GM19463 (cell line): Measurements from ENCODE around the gene NID1.

Experiments used
- ATAC-seq: cut with Tn5 transposase; IDR thresholded peaks from one replicate; pipeline ENCODE4 v1.9.1; 2021; ENCODE audit warnings: mild to moderate bottlenecking, moderate library complexity; ENCODE audit not compliant: unreplicated experiment

NID1 gene, protein sequence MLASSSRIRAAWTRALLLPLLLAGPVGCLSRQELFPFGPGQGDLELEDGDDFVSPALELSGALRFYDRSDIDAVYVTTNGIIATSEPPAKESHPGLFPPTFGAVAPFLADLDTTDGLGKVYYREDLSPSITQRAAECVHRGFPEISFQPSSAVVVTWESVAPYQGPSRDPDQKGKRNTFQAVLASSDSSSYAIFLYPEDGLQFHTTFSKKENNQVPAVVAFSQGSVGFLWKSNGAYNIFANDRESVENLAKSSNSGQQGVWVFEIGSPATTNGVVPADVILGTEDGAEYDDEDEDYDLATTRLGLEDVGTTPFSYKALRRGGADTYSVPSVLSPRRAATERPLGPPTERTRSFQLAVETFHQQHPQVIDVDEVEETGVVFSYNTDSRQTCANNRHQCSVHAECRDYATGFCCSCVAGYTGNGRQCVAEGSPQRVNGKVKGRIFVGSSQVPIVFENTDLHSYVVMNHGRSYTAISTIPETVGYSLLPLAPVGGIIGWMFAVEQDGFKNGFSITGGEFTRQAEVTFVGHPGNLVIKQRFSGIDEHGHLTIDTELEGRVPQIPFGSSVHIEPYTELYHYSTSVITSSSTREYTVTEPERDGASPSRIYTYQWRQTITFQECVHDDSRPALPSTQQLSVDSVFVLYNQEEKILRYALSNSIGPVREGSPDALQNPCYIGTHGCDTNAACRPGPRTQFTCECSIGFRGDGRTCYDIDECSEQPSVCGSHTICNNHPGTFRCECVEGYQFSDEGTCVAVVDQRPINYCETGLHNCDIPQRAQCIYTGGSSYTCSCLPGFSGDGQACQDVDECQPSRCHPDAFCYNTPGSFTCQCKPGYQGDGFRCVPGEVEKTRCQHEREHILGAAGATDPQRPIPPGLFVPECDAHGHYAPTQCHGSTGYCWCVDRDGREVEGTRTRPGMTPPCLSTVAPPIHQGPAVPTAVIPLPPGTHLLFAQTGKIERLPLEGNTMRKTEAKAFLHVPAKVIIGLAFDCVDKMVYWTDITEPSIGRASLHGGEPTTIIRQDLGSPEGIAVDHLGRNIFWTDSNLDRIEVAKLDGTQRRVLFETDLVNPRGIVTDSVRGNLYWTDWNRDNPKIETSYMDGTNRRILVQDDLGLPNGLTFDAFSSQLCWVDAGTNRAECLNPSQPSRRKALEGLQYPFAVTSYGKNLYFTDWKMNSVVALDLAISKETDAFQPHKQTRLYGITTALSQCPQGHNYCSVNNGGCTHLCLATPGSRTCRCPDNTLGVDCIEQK

DNA sequence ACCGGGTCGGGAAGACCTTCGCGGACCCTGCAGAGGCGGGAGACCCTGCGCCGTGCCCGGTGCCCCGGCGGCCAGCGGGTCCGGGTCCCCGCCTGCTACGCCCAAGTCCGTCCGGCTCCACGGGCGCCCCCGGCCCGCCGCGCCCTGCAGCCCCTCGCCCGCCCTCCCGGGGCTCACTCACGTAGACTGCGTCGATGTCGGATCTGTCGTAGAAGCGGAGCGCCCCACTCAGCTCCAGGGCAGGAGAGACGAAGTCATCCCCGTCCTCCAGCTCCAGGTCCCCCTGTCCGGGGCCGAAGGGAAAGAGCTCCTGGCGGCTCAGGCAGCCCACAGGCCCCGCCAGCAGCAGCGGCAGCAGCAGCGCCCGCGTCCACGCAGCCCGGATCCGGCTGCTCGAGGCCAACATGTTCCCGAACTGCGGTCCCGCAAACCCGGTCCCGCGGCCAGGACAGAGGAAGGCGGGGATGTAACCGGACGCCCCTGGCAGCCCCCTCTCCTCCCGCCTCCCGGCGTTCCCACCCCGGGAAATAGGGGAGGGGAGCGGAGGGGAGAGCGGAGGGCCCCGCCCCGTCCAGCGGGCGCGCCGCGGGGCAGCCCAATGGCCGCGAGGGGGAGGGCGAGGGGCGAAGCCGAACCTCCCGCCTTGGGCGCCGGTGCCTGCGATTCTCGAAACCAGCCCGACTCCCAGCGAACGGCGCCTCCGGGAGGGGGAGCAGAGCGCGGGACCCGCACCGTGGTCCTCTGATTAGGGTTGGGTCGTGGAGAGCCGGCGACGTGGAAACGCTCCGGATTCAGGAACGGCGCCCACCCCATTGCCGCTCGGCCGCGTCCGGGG, at the start of gene NID1:
TSS of gene NID1 (minus strand) at position 417 of the 835 bp plus-strand sequence. CDS start at position 406, 11 bp downstream.
- peak; percentile 30 for ATAC-seq

GRCh38 chr1:236114076-236114747, 49.3 kb upstream of the NID1 start:
- ATAC-seq = no peak

GRCh38 chr1:236113324-236114032, 48.6 kb upstream of the NID1 start:
- no peak for ATAC-seq

DNA sequence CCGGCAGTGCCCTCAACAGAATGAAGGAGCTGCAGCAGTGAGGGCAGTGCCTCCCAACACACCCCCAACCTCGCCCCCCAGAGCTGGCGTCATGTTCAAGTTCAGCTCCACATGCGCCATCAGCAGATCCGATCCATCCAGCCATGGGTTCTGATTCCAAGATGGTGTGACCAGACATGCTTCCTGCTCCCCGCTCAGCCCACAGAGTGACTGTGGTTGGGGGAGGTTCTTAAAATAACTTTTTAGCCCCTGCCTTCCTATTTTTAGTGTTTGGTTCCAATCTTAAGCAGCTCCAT, 47.4 kb upstream of the NID1 start:
- no peak for ATAC-seq

- ATAC-seq = no peak
These were observed 46.8 kb upstream of the NID1 start for GRCh38 chr1:236111527-236112331.

DNA sequence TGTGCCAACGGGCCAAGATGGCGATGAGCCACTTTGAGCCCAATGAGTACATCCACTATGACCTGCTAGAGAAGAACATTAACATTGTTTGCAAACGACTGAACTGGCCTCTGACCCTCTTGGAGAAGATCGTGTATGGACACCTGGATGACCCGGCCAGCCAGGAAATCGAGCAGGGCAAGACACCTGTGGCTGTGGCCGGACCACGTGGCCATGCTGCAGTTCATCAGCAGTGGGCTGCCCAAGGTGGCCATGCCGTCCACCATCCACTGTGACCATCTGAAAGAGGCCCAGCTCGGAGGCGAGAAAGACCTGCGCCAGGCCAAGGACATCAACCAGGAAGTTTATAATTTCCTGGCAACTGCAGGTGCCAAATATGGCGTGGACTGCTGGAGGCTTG, 45.2 kb upstream of the NID1 start:
- ATAC-seq = no peak

GRCh38 chr1:236108027-236108648, 43.2 kb upstream of the NID1 start:
- no peak for ATAC-seq

- ATAC-seq = no peak
These were observed 42.4 kb upstream of the NID1 start for GRCh38 chr1:236107121-236107907.

- ATAC-seq = no peak
These were observed 38.8 kb upstream of the NID1 start for GRCh38 chr1:236103646-236104218.

DNA sequence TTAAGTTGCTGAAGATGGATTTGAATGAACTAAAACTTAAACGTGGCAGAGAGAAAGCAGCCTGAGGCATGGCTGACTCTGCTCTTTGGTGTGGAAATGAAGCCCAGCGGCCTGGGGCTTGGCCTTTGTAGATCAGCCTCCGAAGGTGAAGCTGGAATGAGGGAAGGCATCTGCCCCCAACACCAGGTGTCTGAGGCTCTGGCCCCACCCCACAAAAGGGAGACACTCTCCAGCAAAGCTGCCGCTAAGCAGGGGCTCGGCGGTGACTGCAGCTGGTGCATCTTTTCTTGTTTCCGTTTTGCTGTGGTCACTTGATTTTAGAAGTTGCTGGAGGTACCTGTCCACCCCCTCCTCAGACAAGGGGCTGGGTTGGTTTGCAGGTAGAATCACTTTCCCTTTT, 38.2 kb upstream of the NID1 start:
- no peak for ATAC-seq

- no peak for ATAC-seq
These were observed 37.7 kb upstream of the NID1 start for GRCh38 chr1:236102611-236103010.

DNA sequence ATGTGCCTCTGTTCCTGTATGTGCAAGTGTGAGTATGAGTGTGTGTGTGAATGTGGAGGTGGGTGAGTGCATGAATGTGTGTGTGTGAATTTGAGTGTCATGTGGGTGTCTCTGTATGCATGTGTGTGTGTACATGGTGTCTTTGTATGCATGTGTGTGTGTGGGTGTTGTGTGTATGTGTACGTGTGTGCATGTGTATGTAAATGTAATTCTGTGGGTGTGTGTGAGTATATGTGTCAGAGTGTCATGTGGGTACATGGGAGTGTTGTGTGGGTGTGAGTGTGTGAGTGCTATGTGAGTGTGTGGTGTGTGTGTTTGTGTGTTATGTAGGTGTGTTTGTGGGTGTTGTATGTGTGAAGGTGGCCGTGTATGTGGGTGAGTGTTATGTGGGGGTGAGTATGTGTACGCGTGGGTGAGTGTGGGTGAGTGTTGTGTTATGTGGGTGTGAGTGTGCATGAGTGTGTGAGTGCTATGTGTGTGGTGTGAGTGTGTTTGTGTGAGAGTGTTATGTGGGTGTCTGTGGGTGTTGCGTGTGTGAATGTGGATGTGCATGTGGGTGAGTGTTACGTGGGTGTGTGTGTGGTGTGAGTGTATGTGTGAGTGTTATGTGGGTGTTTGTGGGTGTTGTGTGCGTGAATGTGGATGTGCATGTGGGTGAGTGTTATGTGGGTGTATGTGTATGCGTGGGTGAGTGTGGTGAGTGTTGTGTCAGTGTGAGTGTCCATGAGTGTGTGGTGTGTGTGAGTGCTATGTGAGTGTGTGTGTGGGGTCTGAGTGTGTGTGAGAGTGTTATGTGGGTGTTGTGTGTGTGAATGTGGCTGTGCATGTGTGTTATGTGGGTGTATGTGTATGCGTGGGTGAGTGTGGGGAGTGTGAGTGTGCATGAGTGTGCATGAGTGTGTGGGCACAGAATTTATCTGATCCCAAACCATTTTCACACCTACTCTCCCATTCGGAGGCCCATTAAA, 36.6 kb upstream of the NID1 start:
- no peak for ATAC-seq

GRCh38 chr1:236100799-236101198, 35.9 kb upstream of the NID1 start:
- ATAC-seq = no peak

- no peak for ATAC-seq
These were observed 34.6 kb upstream of the NID1 start for GRCh38 chr1:236099355-236099974.

DNA sequence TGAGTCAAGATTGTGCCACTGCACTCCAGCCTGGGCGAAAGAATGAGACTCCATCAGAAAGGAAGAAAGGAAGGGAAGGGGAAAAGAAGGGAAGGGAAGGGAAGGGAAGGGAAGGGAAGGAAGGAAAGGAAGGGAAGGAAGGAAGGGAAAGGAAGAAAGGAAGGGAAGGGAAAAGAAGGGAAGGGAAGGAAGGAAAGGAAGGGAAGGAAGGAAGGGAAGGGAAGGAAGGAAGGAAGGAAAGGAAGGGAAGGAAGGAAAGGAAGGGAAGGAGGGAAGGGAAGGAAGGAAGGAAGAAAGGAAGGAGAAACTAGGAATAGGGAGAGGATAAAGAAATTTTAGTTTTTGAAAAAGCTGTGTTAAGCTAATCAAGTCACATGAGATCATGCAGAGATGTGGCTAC, 33.4 kb upstream of the NID1 start:
- no peak for ATAC-seq
